Endothelial cell (in vitro differentiated cells): ENCODE measurements around the gene ARHGEF6. TPM values are rescaled to one million over a fixed set of nuclear protein-coding genes. Genes with fewer than 3 reads are reported as not detected.

Experiments used
- DNase-seq: peaks from one replicate; pipeline ENCODE4 v3.0.0; 2021; ENCODE audit warnings: low spot score
- H3K27ac Mint-ChIP-seq: one replicate; pipeline ENCODE4 v1.8.0; 2021; ENCODE audit warnings: mixed read lengths, inconsistent platforms; ENCODE audit not compliant: unreplicated experiment
- H3K27me3 Mint-ChIP-seq: one replicate; pipeline ENCODE4 v1.8.0; 2021; ENCODE audit warnings: mild to moderate bottlenecking, moderate library complexity, mixed read lengths, inconsistent platforms; ENCODE audit not compliant: unreplicated experiment
- H3K36me3 Mint-ChIP-seq: one replicate; pipeline ENCODE4 v1.8.0; 2021; ENCODE audit warnings: mild to moderate bottlenecking, low read depth, mixed read lengths, inconsistent platforms; ENCODE audit not compliant: unreplicated experiment
- H3K4me1 Mint-ChIP-seq: one replicate; pipeline ENCODE4 v1.8.0; 2021; ENCODE audit warnings: mild to moderate bottlenecking, mixed read lengths, inconsistent platforms; ENCODE audit not compliant: unreplicated experiment
- H3K4me3 Mint-ChIP-seq: one replicate; pipeline ENCODE4 v1.8.0; 2021; ENCODE audit warnings: mild to moderate bottlenecking, mixed read lengths, inconsistent platforms; ENCODE audit not compliant: unreplicated experiment
- H3K9me3 Mint-ChIP-seq: one replicate; pipeline ENCODE4 v1.8.0; 2021; ENCODE audit warnings: mixed read lengths, inconsistent platforms; ENCODE audit not compliant: unreplicated experiment
- total RNA-seq: library from RNA; stranded (reverse); fragmentation: NEBNext Ultra II Directional; extraction: Animal tissue kit (Norgen Biotek cat#: 25700); gene quantifications from one replicate; pipeline ENCODE4 v1.2.1, GENCODE V29; 2021; ENCODE audit not compliant: unreplicated experiment
- TF ChIP-seq, protein P1 (sequence below): fragments of 200-600 bp; sonication (generic); IDR thresholded peaks from one replicate; pipeline ENCODE4 v1.5.0; 2021; ENCODE audit warnings: antibody characterized with exemption; ENCODE audit not compliant: unreplicated experiment

ARHGEF6 gene
- total RNA-seq, 1 donor from 2014 or later = 18.8 TPM

DNA sequence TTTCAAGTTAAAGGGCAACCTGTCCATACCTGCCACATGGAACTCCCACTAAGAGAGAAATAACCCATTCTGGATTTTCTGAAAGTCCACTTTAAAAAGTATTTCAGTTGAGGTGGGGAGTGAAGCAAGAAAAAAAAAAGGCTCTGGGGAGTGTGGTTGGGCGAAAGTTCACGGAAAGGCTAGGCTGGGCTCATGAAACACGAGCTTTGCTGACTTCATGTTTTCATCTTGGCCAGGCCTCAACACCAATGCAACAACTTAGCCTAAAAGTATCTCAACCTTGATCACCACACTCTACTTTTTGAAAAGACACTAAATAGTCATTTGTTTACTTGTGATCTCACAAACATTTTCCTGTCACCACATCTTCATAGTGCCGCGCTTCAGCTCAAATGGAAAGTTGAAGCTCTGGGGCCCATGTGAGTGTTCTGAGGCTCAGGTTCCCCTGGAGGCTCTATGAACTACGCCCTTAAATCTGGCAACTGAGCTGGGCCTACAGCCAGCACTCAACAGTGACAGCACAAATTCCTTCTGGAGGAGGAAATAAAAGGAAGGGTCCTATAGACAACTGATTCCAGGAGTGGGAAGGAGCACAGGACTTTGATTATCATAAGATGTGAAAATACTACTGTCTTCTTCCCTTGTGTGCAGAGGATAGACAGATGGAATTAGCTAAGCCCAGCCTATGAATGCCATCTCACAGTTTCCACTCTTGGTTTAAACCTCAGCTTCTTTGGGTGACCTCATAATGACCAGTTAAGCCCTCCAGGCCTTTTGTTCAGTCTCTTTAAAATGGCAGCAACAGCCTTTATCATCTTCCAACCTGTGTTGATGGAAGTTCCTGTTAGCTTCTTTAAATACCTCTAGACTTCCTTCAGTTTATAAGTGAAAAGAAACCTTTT is 127.7 kb downstream of the ARHGEF6 start:
- no peaks in the 10 kb centered on the region for H3K27me3 Mint-ChIP-seq
- H3K4me3 Mint-ChIP-seq = no peak overlapping the region
- no peaks in the 10 kb centered on the region for H3K36me3 Mint-ChIP-seq
- TF ChIP-seq, protein P1, sequence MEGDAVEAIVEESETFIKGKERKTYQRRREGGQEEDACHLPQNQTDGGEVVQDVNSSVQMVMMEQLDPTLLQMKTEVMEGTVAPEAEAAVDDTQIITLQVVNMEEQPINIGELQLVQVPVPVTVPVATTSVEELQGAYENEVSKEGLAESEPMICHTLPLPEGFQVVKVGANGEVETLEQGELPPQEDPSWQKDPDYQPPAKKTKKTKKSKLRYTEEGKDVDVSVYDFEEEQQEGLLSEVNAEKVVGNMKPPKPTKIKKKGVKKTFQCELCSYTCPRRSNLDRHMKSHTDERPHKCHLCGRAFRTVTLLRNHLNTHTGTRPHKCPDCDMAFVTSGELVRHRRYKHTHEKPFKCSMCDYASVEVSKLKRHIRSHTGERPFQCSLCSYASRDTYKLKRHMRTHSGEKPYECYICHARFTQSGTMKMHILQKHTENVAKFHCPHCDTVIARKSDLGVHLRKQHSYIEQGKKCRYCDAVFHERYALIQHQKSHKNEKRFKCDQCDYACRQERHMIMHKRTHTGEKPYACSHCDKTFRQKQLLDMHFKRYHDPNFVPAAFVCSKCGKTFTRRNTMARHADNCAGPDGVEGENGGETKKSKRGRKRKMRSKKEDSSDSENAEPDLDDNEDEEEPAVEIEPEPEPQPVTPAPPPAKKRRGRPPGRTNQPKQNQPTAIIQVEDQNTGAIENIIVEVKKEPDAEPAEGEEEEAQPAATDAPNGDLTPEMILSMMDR = no peak
- no peak overlapping the region for H3K27ac Mint-ChIP-seq
- no peaks in the 10 kb centered on the region for H3K4me1 Mint-ChIP-seq
- DNase-seq = no peak
- no peaks in the 10 kb centered on the region for H3K9me3 Mint-ChIP-seq

DNA sequence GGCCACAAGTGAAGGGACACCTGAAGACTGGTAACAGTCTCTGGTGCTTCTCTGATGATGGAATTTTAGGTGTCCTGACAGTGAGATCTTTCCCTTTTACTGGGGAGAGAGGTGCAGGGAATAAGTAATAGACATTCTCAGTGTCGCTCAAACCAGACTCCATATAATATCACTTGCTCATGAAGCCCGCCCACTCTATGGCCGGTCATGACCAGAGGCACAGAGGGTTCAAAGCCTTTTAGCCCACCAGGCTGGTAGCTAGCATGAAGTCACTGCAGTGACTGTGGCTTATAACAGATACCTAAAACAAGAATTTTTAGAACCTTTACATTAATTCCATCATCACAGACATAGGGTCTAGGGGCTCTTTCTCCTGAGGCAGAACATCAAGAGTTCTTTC is 129.9 kb downstream of the ARHGEF6 start:
- Mint-ChIP-seq H3K4me3 (no peak overlapping the region), H3K27ac (no peak overlapping the region), H3K27me3 (no peaks in the 10 kb centered on the region), H3K36me3 (no peaks in the 10 kb centered on the region), H3K4me1 (no peaks in the 10 kb centered on the region), H3K9me3 (no peaks in the 10 kb centered on the region)
- TF ChIP-seq, protein P1 = no peak
- DNase-seq = no peak

DNA sequence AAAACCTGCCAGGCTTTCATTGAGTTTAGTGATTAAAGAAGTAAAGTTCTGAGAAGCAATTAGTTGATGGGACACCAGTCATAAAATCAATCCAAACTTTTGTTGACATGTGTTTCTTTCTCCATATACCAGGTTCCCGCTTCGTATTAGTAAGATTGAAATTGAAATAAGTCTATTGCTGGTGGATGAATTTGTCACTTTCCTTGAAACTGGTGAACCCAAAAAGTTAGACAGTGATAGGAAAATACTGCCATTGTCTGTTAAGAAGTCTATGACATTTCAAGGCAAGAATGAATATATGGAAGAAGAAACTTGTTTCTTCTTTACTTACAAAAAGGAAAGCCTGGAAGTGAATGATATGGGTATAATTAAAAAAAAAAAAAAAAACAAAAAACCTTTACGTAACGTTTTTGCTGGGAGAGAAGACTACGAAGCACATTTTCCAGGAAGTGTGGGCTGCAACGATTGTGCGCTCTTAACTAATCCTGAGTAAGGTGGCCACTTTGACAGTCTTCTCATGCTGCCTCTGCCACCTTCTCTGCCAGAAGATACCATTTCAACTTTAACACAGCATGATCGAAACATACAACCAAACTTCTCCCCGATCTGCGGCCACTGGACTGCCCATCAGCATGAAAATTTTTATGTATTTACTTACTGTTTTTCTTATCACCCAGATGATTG is 132.9 kb downstream of the ARHGEF6 start, which contains the start of gene CD40LG:
CD40LG (plus strand) TSS at position 482 of the 684 bp plus-strand sequence; CDS start at position 573, 91 bp downstream.
- TF ChIP-seq, protein P1 = no peak
- H3K27me3 Mint-ChIP-seq = no peaks in the 10 kb centered on the region
- H3K36me3 Mint-ChIP-seq = no peaks in the 10 kb centered on the region
- no peaks in the 10 kb centered on the region for H3K4me1 Mint-ChIP-seq
- H3K9me3 Mint-ChIP-seq = no peaks in the 10 kb centered on the region
- no peak within 1 kb of the TSS for H3K27ac Mint-ChIP-seq
- no peak within 1 kb of the TSS for H3K4me3 Mint-ChIP-seq
- no peak for DNase-seq

DNA sequence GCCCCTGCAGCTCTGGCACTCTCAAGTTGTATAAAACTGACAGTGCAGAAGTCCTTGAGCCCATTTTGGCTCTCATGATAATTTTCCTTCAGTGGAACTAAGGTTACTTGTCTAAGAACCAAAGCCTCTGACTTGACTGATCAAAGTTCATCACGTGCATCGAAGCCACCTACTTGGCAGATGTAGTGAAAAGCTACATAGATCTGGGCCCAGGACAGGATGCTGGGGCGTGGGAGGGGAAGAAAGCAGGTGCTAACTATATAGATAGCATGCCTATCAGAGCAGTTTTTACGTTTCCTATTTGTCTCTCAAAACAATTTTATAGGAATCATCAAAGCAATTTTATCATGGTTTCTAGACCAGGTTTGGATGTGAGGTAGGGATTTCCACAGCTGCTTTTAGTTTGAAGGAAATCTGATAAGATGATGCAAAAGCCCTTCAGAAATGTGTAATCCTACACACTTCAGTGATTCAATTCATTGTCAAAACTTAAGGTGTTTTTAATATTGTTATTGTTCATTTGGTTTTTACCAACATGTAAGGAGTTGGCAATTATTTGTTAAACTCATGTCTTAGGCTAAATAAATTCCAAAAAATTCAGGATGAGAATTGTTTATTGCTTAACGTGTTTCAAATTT is 134.0 kb downstream of the ARHGEF6 start:
- Mint-ChIP-seq H3K36me3 (no peaks in the 10 kb centered on the region), H3K4me1 (no peaks in the 10 kb centered on the region), H3K27me3 (no peaks in the 10 kb centered on the region), H3K4me3 (no peak overlapping the region), H3K9me3 (no peaks in the 10 kb centered on the region), H3K27ac (no peak overlapping the region)
- DNase-seq = no peak
- TF ChIP-seq, protein P1 = no peak
